Measurements from ENCODE around the gene CLEC17A. TPM values are rescaled to one million over a fixed set of nuclear protein-coding genes. Genes with fewer than 3 reads are reported as not detected.

CLEC17A gene
- total and polyA plus RNA-seq, 7 donors, result 0.03 to 0.04 TPM; not detected in 5

DNA sequence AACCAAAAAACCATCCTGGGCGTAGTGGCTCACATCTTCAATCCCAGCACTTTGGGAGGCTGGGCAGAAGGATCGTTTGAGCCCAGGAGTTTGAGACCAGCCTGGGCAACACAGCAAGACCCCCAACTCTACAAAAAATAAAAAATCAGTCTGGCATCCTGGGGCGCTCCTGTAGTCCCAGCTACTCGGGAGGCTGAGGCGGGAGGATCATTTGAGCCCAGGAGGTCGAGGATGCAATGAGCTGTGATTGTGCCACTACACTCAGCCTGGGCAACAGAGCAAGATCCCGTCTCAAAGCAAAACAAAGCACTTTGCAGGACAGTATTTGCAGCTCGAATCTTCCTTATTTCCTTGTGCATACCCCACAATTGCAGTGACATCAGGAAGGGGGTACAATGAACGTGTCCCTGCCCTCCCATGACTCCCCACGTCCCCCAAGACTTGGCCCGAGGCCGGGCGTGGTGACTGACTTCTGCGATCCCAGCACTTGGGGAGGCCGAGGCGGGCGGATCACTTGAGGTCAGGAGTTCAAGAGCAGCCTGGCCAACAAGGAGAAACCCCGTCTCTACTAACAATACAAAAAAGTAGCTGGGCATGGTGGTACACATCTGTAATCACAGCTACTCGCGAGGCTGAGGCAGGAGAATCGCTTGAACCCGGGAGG, 11.9 kb upstream of the CLEC17A start:
- 38 to 41% (median 40%) methylated on average over 22 of the region's 22 CpGs for WGBS, 3 donors
- ATAC-seq (no peak), DNase-seq (no peak)
- Histone ChIP-seq H3K36me3 (ENCODE audit: insufficient read depth in 1 of 2, low read depth in 1 of 2) (peaks cover 0 to 11% of the 10 kb centered on the region in 2 donors), H3K27ac (peak overlapping the region; percentile 81), H3K9me3 (no peaks in the 10 kb centered on the region), H3K4me1 (peaks cover 22% of the 10 kb centered on the region), H3K4me3 (peak overlapping the region; percentile 87), H3K27me3 (ENCODE audit: insufficient read depth in 3 of 3, low read length in 2 of 3) (no peaks in the 10 kb centered on the region)
- no peak for TF ChIP-seq CTCF (IDR thresholded peaks at IDR 0.05)
- intact Hi-C loops (cut with DNase I), result loop anchor here (10.0 kb wide), 2 partner anchors 114 to 314 kb away; partner anchors contain the start of gene OR7A17 (in 1 of the 2)

- H3K9me3 ChIP-seq, result no peaks in the 10 kb centered on the region
These were observed 11.0 kb upstream of the CLEC17A start, which contains the start of gene NDUFB7 for GRCh38 chr19:14571695-14572490. NDUFB7 (minus strand) TSS chr19:14572066; CDS start chr19:14572000, 66 bp downstream.

DNA sequence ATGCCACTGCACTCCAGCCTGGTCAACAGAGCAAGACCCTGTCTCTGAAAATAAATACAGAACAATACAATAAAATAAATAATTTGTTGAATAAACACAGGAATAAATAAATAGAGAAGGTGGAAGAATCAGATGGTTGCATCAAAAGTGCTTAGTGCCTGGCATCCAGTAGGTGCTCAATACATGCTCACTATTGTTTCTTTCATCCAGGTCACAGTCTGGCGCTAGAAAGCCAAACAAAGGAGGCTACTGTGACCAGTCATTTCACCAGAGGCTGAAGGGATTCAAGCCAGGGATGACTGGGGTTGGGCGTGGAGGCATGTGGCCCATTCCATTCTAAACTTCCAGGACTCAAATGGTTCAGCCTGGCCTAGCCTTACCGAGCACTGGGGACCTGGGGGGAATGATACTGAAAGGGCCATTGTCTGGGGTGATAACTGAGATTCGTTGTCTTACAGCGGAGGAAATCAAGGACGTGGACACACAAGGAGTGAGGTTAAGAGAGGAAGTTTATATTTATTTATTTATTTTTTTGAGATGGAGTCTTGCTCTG, 7.4 kb upstream of the CLEC17A start:
- Histone ChIP-seq H3K4me3 (no peak overlapping the region), H3K27ac (no peak overlapping the region), H3K36me3 (ENCODE audit: insufficient read depth in 1 of 2, low read depth in 1 of 2) (no peaks in the 10 kb centered on the region), H3K27me3 (ENCODE audit: insufficient read depth in 3 of 3, low read length in 2 of 3) (no peaks in the 10 kb centered on the region), H3K9me3 (no peaks in the 10 kb centered on the region), H3K4me1 (peaks cover 13% of the 10 kb centered on the region)
- WGBS, 3 donors, result 81 to 84% (median 82%) methylated on average over 6 of the region's 6 CpGs
- ATAC-seq (no peak), DNase-seq (peak in 1 of 2 donors; percentile 3)
- TF ChIP-seq CTCF (IDR thresholded peaks at IDR 0.05), result no peak
- intact Hi-C loops (cut with DNase I), result loop anchor here (2.0 to 10.0 kb wide), 3 partner anchors 109 to 309 kb away; partner anchors contain the start of gene OR7A17 (in 1 of the 2)

More at GRCh38 chr19:14571695-14572490, 11.0 kb upstream of the CLEC17A start, which contains the start of gene NDUFB7:
- 2% methylated on average over 36 to 40 of the region's 40 CpGs for WGBS, 3 donors
- Histone ChIP-seq H3K4me3 (peak within 1 kb of the TSS; percentile 87), H3K4me1 (peaks cover 22% of the 10 kb centered on the region), H3K36me3 (ENCODE audit: insufficient read depth in 1 of 2, low read depth in 1 of 2) (peaks cover 0 to 7% of the 10 kb centered on the region in 2 donors), H3K27ac (peak within 1 kb of the TSS; percentile 81), H3K27me3 (ENCODE audit: insufficient read depth in 3 of 3, low read length in 2 of 3) (no peaks in the 10 kb centered on the region)
- intact Hi-C loops (cut with DNase I), result loop anchor here (10.0 kb wide), 2 partner anchors 113 to 313 kb away; partner anchors contain the start of gene OR7A17 (in 1 of the 2)
- peak; percentile 76 for TF ChIP-seq CTCF (IDR thresholded peaks at IDR 0.05)
- peak; percentile 97 to 99 (median 98) for ATAC-seq
- peak; percentile 91 to 94 for DNase-seq

DNA sequence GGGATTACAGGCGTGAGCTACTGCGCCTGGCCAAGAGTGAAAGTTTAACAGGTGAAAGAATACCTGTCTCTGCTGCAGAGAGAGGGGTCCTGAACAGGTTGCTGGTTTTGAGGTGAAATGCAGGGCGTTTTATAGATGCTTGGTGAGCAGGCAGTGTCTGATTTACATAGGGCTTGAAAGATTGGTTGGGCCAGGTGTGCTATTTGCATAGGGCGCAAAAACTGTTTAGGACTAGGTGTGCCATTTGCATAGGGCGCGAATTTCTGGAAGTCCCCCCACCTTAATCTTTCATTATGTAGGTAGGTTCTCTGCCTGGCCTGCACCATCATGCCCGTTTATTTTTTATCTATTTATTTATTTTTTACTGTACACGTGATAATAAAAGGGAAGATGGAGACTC, 6.5 kb upstream of the CLEC17A start:
- no peak overlapping the region for H3K4me3 ChIP-seq
- DNase-seq (no peak), ATAC-seq (no peak)
- no peak for TF ChIP-seq CTCF (IDR thresholded peaks at IDR 0.05)
- no peak overlapping the region for H3K27ac ChIP-seq
- H3K36me3 ChIP-seq (ENCODE audit: insufficient read depth in 1 of 2, low read depth in 1 of 2), result no peaks in the 10 kb centered on the region
- no peaks in the 10 kb centered on the region for H3K9me3 ChIP-seq
- no peaks in the 10 kb centered on the region for H3K27me3 ChIP-seq (ENCODE audit: insufficient read depth in 3 of 3, low read length in 2 of 3)
- intact Hi-C loops (cut with DNase I), result loop anchor here (10.0 kb wide), 2 partner anchors 108 to 308 kb away; partner anchors contain the start of gene OR7A17 (in 1 of the 2)
- 83 to 88% (median 85%) methylated on average over 8 of the region's 8 CpGs for WGBS, 3 donors
- peaks cover 5% of the 10 kb centered on the region for H3K4me1 ChIP-seq
